ENCODE data around the gene GNPDA1. TPM values are rescaled to one million over a fixed set of nuclear protein-coding genes. Genes with fewer than 3 reads are reported as not detected.

GNPDA1 gene
- total RNA-seq, 1 donor from 2014 or later: 36.2 TPM

- Histone ChIP-seq H3K27me3 (no peaks in the 10 kb centered on the region), H3K27ac (peak overlapping the region; percentile 85), H3K4me3 (peak overlapping the region; percentile 53), H3K9me3 (no peaks in the 10 kb centered on the region), H3K4me1 (no peaks in the 10 kb centered on the region), H3K36me3 (no peaks in the 10 kb centered on the region)
- peak; percentile 93 for DNase-seq
- TF ChIP-seq CTCF (IDR thresholded peaks at IDR 0.05): no peak
- intact Hi-C loops (cut with DNase I): no loop called here
- peak; percentile 100 for ATAC-seq
Observed at GRCh38 chr5:142024771-142025304, 12.0 kb upstream of the GNPDA1 start.

GRCh38 chr5:142023836-142024235 is 11.0 kb upstream of the GNPDA1 start:
- no peaks in the 10 kb centered on the region for H3K4me1 ChIP-seq
- no peak for ATAC-seq
- no peak overlapping the region for H3K4me3 ChIP-seq
- no peak for TF ChIP-seq CTCF (IDR thresholded peaks at IDR 0.05)
- intact Hi-C loops (cut with DNase I): no loop called here
- H3K9me3 ChIP-seq: no peaks in the 10 kb centered on the region
- no peak overlapping the region for H3K27ac ChIP-seq
- no peaks in the 10 kb centered on the region for H3K27me3 ChIP-seq
- H3K36me3 ChIP-seq: no peaks in the 10 kb centered on the region
- no peak for DNase-seq

GRCh38 chr5:142020122-142020659 is 7.4 kb upstream of the GNPDA1 start:
- Histone ChIP-seq H3K4me1 (peaks cover 9% of the 10 kb centered on the region), H3K9me3 (no peaks in the 10 kb centered on the region), H3K27ac (no peak overlapping the region), H3K4me3 (no peak overlapping the region), H3K27me3 (no peaks in the 10 kb centered on the region), H3K36me3 (no peaks in the 10 kb centered on the region)
- no peak for TF ChIP-seq CTCF (IDR thresholded peaks at IDR 0.05)
- intact Hi-C loops (cut with DNase I): no loop called here
- no peak for DNase-seq
- ATAC-seq: no peak

GRCh38 chr5:142017832-142018427 is 5.1 kb upstream of the GNPDA1 start:
- intact Hi-C loops (cut with DNase I): no loop called here

GRCh38 chr5:142016556-142016955 is 3.7 kb upstream of the GNPDA1 start:
- ATAC-seq (no peak), DNase-seq (no peak)
- H3K9me3 ChIP-seq: no peaks in the 10 kb centered on the region
- peak overlapping the region; percentile 38 for H3K27ac ChIP-seq
- H3K4me3 ChIP-seq: no peak overlapping the region
- intact Hi-C loops (cut with DNase I): no loop called here
- peaks cover 27% of the 10 kb centered on the region for H3K4me1 ChIP-seq
- no peaks in the 10 kb centered on the region for H3K36me3 ChIP-seq
- no peak for TF ChIP-seq CTCF (IDR thresholded peaks at IDR 0.05)
- no peaks in the 10 kb centered on the region for H3K27me3 ChIP-seq

More at GRCh38 chr5:142017832-142018427, 5.1 kb upstream of the GNPDA1 start:
- peaks cover 18% of the 10 kb centered on the region for H3K4me1 ChIP-seq
- no peak for TF ChIP-seq CTCF (IDR thresholded peaks at IDR 0.05)
- no peaks in the 10 kb centered on the region for H3K36me3 ChIP-seq
- DNase-seq: no peak
- ATAC-seq: no peak
- H3K4me3 ChIP-seq: no peak overlapping the region
- no peaks in the 10 kb centered on the region for H3K27me3 ChIP-seq
- no peak overlapping the region for H3K27ac ChIP-seq
- H3K9me3 ChIP-seq: no peaks in the 10 kb centered on the region
